ENCODE data around the gene CCDC134.

The CCDC134 gene

DNA sequence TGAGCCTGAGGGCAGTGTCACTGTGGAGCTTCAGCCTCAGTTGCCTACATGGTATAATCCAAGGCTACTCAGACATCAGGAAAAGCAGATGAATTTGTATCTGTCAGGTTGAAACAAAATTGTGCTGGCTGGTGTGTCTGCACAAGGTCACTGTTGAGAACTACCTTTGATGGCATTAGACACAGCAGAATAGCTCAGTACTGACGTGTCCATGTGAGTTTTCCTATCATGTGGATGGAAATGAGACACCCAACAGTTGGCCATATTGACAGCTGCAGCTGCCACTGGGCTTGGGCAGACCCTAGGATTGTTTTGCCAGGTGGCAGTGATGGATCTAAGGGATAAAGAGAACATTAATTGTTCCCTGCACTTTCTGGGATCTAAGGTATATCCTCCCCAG lies 15.8 kb downstream of the CCDC134 start:
- TF ChIP-seq, protein P1, sequence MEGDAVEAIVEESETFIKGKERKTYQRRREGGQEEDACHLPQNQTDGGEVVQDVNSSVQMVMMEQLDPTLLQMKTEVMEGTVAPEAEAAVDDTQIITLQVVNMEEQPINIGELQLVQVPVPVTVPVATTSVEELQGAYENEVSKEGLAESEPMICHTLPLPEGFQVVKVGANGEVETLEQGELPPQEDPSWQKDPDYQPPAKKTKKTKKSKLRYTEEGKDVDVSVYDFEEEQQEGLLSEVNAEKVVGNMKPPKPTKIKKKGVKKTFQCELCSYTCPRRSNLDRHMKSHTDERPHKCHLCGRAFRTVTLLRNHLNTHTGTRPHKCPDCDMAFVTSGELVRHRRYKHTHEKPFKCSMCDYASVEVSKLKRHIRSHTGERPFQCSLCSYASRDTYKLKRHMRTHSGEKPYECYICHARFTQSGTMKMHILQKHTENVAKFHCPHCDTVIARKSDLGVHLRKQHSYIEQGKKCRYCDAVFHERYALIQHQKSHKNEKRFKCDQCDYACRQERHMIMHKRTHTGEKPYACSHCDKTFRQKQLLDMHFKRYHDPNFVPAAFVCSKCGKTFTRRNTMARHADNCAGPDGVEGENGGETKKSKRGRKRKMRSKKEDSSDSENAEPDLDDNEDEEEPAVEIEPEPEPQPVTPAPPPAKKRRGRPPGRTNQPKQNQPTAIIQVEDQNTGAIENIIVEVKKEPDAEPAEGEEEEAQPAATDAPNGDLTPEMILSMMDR (IDR thresholded peaks at IDR 0.05), result no peak
- no peak overlapping the region for H3K27ac ChIP-seq
- DNase-seq (ENCODE audit: low spot score), result no peak
- no peak overlapping the region for H3K4me3 ChIP-seq

DNA sequence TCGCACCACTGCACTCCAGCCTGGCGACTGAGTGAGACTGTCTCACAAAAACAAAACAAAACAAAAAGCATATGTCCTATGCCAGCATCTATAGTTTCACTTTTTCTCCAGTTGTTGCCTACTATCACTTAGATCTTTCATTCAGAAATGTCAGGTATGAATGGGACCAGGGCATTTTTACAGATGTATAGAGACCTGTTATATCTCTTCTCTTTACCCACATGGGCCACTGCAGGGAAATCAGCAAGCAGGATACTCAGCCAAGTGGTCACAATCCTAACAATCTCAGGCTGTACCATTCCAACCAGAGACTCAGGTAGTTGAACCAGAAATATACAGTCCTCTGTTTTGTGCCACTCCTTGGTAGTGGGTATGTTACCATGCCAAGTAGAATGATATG lies 16.4 kb downstream of the CCDC134 start:
- no peak for DNase-seq (ENCODE audit: low spot score)
- H3K27ac ChIP-seq, result no peak overlapping the region
- H3K4me3 ChIP-seq, result no peak overlapping the region
- TF ChIP-seq, protein P1 (IDR thresholded peaks at IDR 0.05), result no peak

DNA sequence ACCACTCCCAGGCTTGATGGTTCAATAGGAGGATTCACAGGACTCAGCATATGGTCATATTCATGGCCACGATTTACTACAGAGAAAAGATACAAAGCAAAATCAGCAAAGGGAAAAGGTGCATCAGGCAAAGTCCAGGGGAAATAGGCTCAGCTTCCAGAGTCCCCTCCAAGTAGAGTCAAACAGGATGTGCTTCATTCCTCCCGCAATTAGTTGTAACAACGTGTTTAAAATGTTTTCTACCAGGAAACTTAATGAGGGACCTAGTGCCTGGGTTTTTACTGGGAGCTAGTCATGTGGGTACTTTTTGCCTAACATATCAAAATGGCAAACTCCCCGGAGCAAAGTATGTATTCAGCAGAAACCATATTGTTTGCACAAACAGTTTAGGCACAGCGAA lies 17.5 kb downstream of the CCDC134 start:
- DNase-seq (ENCODE audit: low spot score), result no peak
- TF ChIP-seq, protein P1 (IDR thresholded peaks at IDR 0.05), result no peak
- Histone ChIP-seq H3K4me3 (no peak overlapping the region), H3K27ac (no peak overlapping the region)

DNA sequence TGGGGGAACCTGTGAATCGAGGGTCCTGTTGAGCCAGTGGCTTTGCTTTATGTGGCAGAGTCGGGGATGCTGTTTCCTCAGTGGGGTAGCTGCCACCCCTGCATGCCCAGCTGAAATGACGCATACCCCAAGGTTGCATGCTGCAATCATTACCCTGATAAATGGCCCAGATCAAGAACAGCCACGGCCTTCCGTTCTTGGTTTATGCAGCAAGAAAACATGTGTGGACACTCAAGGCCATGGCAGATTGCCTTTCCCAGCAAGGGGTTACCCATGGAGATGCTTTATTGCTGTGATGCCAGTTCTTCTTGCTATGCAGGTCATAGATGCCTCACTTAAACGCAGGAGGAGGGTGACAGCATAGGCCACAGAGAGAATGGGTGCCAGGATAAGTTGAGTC lies 18.1 kb downstream of the CCDC134 start:
- Histone ChIP-seq H3K27ac (no peak overlapping the region), H3K4me3 (no peak overlapping the region)
- DNase-seq (ENCODE audit: low spot score), result no peak
- TF ChIP-seq, protein P1 (IDR thresholded peaks at IDR 0.05), result no peak

DNA sequence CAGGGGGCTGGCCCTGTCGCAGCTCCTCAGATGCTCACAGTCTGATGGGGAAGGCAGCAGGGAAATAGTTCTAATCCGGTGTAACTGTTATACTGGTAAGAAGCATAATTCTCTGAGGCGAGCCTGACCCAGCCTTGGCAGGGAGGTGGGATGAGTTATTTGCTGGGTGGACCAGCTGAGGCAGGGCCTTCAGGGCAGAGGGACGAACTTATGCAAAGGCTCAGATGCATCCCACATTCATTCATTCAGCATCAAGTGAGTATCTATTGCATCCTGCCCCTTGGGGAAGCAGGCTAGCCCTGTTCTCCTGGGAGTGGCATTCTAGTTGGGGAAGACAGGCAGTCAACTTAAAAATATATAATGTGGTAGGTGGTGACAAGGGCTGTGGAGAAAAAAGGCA lies 18.8 kb downstream of the CCDC134 start:
- Histone ChIP-seq H3K4me3 (no peak overlapping the region), H3K27ac (no peak overlapping the region)
- TF ChIP-seq, protein P1 (IDR thresholded peaks at IDR 0.05), result no peak
- DNase-seq (ENCODE audit: low spot score), result no peak

DNA sequence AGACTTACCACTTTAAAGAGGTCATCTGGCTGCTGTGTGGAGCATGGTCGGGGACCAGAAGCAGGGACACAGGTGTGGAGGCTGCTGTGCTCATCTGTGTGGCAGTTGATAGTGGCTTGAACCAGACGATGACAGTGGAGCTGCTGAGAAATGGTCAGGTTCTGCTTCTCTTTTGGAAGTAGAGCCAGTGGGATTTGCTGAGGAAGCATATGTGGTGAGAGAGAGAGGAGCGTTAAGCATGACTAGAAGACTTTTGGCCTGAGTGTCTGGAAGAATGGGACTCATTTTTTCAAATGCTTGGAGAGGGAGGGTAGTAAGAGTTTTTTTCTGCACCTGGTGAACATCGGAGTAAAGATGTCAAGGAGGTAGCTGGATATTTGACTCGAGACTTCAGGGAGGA lies 20.0 kb downstream of the CCDC134 start:
- Histone ChIP-seq H3K4me3 (no peak overlapping the region), H3K27ac (no peak overlapping the region)
- DNase-seq (ENCODE audit: low spot score), result no peak
- TF ChIP-seq, protein P1 (IDR thresholded peaks at IDR 0.05), result no peak

DNA sequence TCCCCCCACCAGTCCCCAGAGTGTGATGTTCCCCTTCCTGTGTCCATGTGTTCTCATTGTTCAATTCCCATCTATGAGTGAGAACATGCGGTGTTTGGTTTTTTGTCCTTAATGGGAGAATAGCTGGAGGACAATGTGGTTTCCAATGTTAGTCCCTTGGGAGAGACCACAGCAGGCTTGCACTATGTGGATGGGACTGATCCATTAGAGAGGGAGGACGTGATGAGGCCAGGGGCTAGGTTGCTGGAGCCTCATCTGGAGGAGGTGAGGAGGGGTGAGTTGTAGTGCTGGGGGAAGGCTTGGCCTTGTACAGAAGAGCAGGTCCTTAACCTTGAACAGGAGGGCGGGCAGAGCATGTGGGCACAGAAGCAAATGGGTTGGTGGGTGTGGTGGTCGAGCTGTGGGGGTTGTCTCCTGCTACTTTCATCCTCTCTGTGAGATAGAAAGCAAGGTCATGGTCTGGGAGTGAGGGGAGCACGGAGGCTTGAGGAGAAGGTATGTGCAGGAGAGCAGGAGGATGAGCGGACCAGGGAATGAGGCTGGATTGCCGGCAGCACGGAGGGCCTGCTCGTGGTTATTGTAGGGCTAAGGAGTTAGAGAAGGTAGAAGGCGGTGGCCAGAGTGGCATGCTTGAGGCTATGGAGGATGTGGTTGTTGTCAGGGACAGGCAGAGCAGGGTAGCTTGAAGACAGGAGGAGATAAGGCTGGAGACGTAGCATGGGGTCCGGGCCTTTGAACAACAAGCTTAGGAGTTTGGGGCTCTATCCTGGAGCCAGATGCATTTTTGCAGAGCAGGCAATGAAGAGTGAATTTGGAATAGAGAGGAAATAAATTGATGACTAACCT lies 21.2 kb downstream of the CCDC134 start:
- no peak overlapping the region for H3K27ac ChIP-seq
- H3K4me3 ChIP-seq, result no peak overlapping the region
- no peak for DNase-seq (ENCODE audit: low spot score)
- TF ChIP-seq, protein P1 (IDR thresholded peaks at IDR 0.05), result no peak
